Activated CD4-positive, CD25-positive, alpha-beta regulatory T cell treated with anti-CD3 and anti-CD28 coated beads, Interleukin-2, amount 50 U/mL, for 24 hours (primary cell): ENCODE data around the gene HS3ST5.
"Not testable (repeated sequence)": the region's sequence is repeated elsewhere in the genome, so short reads cannot be mapped to it uniquely, and the experiment has no call there.

Experiments
- ATAC-seq, 2 donors: fragments of 150-1000 bp; cut with Tn5 transposase; one replicate each; pipeline ENCODE4 v1.10.0; 2021; ENCODE audit warnings: mild to moderate bottlenecking in 1 of 2, moderate library complexity in 1 of 2

HS3ST5 gene

GRCh38 chr6:114327074-114327473 is 15.7 kb downstream of the HS3ST5 start:
- no peak for ATAC-seq

- no peak for ATAC-seq
Observed at GRCh38 chr6:114323784-114324183, 19.0 kb downstream of the HS3ST5 start.

DNA sequence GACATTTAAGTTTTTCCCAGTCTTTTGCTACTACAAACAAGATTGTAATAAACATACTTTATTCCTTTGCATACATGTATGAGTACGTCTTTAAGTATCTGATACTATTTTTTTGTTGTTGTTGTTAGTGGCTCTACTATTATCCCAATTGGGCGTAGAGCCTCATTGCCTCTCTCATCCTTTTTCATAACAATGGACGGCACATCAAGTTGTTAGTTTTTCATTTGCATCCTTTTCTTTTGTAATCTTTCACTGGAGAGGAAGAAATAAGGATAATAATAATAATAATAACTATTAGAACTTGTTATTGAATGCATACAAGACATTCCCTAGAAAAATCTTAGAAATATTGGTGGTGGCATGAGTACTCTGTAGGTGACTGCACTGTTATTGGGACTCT is 23.1 kb downstream of the HS3ST5 start:
- ATAC-seq = no peak

DNA sequence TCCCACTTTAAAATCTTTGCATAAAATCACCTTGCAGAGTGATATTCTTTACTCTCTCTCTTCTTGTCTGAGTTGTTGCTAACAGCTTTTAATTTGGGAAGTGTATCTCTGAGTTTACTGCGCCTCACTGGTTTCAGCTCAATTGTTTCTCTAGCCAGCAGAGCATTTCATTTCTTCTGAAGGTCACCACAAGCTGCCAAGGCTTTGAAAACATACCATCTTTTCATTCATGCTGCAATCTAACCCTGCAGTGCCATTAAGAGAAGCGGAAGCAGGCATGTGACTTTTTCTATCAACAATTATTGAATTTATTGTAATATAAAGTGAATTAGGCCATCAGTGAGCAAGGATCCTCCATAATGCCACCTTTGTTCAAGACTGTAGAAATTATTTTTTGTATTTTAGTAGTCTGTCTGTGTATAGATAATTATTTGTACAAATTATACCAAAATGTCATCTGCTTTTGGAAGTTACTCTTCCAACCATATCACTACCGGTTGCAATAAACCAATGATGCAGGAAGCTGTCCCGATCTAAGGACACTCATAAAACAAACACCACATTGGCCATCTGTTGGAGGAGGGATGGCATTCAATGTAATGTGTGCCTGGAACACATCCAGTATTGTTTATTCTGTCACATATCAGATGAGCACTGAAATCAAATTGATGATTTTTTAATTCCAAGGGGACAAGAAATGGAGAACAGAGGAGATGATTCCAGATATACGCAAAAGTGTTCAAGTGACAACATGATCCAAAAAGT is 26.8 kb downstream of the HS3ST5 start:
- no peak for ATAC-seq

- not testable (repeated sequence) for ATAC-seq
Observed at GRCh38 chr6:114313816-114314215, 29.0 kb downstream of the HS3ST5 start.

DNA sequence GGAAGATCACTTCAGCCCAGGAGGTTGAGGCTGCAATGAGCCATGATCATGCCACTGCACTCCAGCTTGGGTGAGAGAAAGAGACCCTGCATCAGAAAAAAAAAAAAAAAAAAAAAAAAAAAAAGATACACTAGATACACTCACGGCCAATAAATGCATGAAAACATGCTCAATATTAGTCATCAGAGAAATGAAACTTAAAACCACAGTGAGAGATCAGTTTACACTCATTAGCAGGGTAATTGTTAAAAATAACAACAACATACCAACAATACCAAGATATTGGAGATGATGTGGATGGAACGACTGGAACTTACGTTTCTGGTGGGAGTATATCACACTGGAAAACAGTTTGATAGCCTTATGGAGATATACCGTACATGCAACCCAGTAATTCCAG is 29.9 kb downstream of the HS3ST5 start:
- ATAC-seq = no peak

DNA sequence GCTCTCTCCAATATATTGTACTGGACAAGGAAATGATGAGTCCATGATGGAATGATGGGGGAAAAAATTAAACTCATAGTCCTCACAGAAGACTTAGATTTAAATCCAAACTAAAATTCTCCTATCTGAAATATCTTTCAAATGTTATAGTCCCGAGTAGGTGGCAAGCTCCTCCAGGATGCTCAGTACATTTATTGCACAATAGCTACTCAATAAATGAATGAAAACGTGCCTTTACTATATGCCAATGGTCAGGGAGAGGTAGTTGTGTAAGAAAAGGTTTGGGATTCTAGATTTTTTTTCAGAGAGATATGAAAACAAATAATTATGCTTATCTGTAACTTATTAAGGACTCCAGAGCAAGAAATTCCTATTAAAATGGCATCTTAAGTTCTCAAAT is 32.8 kb downstream of the HS3ST5 start:
- ATAC-seq = no peak

GRCh38 chr6:114304304-114304887 is 38.4 kb downstream of the HS3ST5 start:
- no peak for ATAC-seq

DNA sequence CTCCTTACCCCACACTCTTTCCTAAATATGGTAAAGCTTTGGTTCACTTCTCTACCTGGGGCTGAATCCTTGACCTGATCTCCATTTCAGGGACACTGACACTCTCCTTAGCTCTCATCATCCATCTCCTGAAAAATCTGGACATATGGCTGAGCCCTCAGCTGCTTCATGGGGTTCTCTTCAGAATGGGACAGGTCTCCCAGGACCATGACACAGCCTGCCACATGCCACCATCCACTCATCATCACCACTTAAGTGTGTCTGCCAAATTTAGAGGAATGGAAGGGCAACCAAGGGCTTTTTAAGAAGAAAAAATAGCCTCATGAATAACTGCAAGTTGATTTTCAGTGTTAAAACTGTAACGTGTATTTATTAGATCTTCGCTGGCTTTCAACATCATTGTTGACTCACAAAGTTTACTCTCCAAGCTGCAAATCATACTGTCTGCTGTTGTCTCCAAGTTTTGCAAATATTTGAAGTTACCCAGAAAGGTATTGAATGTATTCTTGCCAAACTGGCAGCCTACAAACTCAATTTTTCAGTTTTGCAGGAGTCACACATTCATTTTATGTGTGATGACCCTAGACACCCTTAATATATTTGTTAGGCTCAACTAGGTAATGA is 41.1 kb downstream of the HS3ST5 start:
- no peak for ATAC-seq

DNA sequence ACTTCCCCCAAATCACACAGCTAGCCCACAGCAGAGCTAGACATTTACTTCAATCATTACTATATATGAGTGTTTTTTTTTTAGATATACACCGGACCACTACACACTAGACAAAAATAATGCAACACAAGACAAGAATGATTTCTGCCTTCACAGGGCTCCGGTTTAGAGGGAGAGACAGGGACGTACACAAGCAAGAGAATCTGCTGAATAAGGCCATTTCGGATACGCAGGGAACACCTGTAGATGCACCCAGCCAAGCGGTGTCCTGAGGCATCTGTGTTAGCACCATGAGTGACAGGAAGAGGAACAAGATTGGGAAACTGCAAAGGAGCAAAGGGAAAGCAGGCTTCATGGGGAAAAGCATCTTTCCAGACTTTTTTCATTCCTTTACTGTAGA is 45.7 kb downstream of the HS3ST5 start:
- no peak for ATAC-seq

DNA sequence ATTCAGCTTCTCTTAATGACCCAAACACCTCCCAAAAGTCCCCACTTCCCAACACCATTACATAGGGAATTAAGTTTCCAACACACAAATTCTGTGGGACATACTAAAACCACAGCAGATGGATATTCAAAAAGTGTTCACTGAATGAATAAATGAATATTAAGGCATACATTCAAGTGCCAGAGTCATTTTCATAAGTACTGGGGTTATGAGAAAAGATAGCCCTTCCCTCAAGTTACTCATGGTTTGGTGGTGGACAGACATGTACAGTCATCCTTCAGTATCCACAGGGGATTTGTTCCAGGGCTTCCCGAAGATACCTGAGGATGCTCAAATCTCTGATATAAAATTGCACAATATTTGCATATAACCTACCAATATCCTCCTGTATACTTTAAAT is 50.4 kb downstream of the HS3ST5 start:
- no peak for ATAC-seq

GRCh38 chr6:114291428-114291827 is 51.4 kb downstream of the HS3ST5 start:
- ATAC-seq = no peak

DNA sequence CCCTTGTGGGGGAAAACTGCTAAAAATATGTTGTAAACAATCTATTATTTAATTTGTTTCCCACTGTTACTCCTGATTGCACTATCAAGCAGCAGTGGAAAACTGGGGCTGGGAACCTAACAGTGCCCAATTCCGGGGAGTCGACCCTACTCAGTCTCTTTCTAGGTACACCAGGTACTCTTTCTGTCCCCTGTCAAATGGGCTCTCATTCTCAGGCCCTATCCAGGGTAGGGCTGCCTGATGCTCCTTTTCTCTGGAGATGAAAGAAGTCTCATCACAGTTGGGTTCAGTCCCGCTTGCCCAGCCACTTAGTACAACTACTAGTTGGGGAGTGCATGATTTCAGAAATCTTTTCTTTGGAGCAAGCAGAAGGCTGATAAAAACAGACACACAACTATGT is 52.0 kb downstream of the HS3ST5 start:
- ATAC-seq = no peak

DNA sequence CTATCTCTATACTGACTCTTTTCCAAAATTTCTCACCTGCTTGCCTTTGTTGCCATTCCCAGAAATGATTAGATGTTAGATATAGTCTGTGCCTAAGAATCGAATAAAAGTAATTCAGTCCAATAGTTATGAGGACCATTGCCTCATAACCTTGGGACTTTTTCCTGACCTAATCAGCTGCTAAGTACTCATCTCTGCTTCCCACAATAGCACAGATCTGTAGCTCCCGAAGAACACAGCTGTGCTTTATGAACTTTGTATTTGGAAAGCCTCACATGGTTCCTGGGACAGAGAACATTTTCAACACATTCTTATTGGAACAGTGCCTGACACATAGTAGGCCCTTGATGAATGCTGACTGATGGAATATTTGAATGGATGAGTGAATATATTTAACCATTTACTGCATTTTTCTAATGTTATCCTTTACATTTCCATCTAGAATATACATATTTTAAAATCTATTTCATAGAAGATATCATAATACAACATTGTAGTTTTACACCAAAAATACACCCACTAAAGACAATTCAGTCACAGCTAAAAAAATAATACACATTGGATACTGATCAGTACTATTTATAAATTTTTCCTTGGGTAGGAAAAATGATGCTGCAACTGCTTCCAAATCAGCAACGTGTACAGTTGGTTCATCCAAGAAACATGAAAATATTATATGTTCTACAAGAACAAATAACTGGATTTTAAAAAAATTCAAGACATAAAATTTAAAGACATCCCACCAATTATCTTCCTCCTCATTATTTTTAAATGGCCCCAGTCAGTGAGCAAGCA is 53.9 kb downstream of the HS3ST5 start:
- ATAC-seq = no peak

DNA sequence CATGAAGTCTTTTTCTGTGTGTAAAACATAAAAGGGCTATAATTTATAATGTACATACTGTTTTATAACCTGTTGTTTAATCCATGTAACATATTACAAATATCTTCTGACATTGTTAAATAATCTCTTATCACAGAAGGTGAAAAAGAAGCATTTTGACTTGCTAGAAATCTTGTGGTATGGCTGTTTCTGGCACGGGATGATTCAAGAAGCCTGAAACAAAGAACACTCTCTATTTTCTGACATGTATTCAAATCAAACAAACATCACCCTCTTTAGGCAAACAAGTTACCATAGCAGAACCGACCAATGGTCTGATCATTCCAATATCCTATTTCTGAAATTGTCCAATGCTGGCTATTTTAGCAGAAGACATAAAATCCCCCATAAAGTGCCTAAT is 55.4 kb downstream of the HS3ST5 start:
- ATAC-seq = no peak

DNA sequence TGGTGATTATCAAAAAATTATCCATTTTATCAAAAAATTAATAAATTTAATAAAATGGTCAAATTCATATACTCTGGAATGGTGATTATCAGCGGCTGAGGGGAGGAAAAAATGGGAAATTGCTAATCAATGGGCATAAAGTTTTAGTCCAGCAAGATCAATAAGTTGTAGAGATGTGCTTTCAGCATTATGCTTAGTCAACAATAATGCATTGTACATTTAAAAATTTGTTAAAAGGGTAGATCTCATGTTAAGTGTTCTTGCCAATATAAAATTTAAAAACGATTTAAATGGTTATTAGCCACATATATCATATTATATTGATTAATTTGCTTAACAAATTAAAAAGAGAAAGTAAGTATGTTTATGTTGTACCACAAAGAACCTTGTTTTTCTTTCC is 56.6 kb downstream of the HS3ST5 start:
- no peak for ATAC-seq

DNA sequence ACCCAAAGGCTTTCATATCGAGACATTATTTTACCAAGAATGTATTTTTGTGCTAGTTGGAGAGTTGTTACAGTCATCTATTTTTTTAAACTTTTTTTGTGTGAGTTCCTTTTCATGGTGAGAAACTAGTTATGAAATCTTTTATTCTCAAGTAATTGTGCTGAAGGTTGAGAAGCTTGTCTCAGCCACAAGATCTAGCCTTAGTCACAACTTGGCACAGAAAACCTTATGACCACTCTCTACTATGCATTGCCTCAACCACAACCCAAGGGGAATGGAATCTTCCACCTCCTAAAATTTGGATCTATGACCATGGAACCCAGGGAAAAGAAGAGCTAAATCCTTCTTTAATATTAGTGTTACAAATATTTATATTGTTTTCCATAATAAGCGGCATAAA is 58.5 kb downstream of the HS3ST5 start:
- ATAC-seq = no peak

DNA sequence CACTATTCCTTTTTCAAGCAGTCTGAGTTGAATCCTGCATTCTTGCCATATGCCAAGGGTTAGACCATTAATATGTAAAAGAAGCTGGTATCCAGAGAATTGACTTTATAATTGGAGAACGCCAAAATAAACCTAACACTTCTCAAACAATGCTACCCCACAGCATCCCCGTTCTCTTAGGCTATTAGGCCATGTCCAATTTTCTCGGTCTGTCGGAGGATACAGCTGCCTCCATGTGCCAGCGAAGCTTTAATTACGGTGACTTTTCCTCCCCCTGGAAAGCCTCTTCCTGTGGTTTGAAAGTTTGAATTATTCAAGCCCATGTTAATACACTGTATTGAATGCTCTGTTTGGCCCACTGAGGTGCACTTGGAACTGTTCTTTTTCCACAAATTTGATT is 60.5 kb downstream of the HS3ST5 start:
- no peak for ATAC-seq

DNA sequence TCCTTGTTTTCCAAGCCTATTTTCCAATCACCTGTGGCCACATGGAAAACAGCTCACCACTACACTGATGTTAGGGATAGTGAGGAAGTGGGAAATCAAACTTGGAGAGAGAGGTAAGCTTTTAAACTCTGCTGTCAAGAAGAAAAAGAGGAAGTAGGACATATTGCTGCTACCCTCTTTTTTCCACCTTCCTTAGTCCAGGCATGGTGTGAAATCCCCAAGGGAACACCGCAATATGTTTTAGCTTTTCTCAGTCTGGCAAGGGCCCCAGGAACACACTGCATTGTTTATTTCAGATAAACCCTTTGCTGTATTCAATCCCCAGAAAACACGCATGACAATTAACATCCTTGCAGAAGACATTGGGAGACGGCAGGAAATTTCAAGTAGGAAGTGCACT is 61.3 kb downstream of the HS3ST5 start:
- no peak for ATAC-seq

DNA sequence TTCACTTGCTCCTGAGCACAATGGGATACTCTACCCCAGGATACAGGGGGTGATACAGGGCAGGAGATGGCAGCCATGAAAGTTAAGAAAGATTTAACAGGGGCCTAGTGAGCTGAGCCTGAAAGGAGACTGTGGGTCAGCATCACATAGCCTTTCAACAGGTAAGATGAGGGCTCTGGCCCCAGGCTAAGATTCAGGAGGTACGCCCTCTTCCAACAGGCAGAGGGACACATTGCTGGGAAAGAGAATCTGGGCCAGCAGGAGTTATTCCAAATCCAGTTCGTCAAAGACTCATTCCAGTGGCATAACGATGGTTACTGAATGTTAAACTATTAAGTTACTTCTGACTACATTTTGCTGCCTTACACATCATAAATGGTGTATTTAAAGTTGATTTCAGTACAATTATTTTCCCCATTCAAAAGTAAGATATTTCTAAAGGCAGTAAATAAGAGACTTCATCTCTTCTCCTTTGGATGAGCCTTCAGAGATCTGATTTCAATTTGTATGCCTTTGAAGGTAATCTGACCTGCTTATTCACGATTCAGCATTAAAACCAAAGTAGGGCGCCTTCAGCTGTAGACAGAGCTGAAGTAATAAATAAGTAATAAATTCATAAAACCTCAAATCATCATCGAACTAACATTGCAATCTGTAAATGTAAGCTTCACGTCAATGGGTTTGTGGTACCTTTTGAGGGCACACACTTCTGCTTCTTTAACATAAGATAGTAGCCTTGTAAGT is 62.4 kb downstream of the HS3ST5 start:
- ATAC-seq = no peak

- ATAC-seq = no peak
Observed at GRCh38 chr6:114277220-114277619, 65.6 kb downstream of the HS3ST5 start.

GRCh38 chr6:114276783-114277182 is 66.0 kb downstream of the HS3ST5 start:
- ATAC-seq = no peak

DNA sequence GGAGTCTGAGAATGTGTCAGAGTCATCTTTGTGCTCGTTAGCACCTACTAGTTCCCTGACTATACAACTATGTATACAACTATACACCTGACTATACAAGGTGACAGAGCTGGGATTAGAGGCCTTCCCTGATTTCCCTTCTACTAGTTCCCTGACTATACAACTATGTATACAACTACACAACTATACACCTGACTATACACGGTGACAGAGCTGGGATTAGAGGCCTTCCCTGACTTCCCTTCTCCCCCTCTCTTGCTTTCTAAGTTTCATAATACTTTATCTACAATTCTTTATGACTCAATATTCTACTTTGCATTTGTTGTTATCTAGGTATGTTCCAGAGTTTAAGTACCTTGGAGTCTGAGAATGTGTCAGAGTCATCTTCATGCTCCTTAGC is 68.0 kb downstream of the HS3ST5 start:
- ATAC-seq = no peak
